ENCODE results near the gene GPR31.
"Not testable (repeated sequence)": the region's sequence is repeated elsewhere in the genome, so short reads cannot be mapped to it uniquely, and the experiment has no call there.

GPR31 gene

DNA sequence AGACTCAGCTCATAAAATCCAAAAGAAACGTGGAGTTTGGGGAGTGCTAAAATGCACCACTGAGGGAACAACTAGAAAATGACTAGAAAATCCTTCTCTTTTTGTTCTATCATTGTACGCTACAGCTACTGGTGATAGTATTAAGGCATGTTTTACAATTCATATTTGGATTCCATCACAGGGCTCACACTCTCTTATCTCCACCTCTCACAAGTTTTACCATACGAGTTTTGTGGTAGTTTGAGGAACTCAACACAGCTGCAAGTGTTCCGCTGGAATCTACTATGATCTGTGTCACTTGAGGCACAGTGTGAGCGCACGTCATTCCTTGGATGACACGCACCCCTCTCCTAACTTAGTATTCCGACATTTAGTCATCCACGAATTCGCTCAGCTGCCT lies 9.9 kb upstream of the GPR31 start:
- in situ Hi-C loops (cut with HindIII; ENCODE audit: low sequenced_read_pairs): not testable (repeated sequence)

- in situ Hi-C loops (cut with HindIII; ENCODE audit: low sequenced_read_pairs): no loop called here
These were observed 8.2 kb upstream of the GPR31 start for GRCh38 chr6:167165858-167166471.

DNA sequence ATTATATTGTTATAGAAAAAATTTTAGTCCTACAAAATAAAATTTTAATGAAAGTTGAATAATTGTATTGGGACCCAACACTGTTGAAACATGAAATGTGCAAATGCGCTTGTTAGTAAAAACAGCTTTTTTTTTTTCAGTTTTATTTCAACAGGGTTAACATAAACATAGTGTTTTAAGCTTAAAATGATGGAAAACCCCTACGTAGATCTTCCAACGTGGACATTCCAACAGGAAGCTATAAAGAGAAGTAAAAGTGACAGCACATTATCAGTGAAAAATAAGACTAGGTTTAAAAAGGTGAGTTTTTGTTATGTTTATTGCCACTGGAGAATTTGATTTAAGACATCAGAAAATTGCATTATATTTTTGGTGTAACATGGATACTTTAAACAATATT lies 6.5 kb upstream of the GPR31 start:
- in situ Hi-C loops (cut with HindIII; ENCODE audit: low sequenced_read_pairs): no loop called here

GRCh38 chr6:167163476-167164011 lies 5.8 kb upstream of the GPR31 start:
- in situ Hi-C loops (cut with HindIII; ENCODE audit: low sequenced_read_pairs): no loop called here

- in situ Hi-C loops (cut with HindIII; ENCODE audit: low sequenced_read_pairs): no loop called here
These were observed 4.8 kb upstream of the GPR31 start for GRCh38 chr6:167162591-167162990.

- in situ Hi-C loops (cut with HindIII; ENCODE audit: low sequenced_read_pairs): no loop called here
These were observed 4.2 kb upstream of the GPR31 start for GRCh38 chr6:167161851-167162467.

DNA sequence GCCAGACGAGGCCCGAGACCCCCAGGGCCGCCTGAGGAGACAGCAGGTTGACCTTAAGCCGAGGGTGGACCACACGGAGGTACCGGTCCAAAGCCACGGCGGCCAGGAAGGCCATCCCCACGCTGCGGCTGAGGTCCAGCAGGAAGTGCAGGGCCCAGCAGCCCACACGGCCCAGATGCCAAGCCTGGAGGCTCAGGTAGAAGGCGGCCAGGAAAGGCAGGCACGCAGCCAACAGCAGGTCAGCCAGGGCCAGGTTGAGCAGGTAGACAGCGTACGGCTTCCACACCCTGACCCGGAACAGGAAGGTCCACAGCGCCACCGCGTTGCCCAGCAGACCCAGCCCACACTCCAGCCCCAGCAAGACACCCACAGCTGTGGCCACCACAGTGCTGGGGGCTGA lies 366 bp downstream of the GPR31 start:
- in situ Hi-C loops (cut with HindIII; ENCODE audit: low sequenced_read_pairs): no loop called here

DNA sequence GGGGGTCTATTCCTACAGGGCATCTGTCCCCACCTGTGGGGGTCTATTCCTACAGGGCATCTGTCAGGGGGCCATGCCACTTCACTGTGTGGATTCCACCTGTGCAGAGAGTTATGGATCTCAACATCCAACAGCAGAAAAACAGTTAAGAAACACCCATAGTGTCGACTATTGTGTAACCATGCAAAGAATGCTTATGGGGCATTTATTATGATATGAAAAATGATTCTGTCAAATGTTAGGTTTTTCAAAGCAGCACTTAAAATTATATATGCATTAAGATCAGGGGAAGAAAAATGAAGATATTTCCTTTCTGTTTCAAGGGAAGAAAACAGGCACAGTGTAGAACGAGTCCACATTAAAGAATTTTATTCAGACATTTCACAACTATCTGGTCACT lies 2.9 kb downstream of the GPR31 start:
- in situ Hi-C loops (cut with HindIII; ENCODE audit: low sequenced_read_pairs): no loop called here

- in situ Hi-C loops (cut with HindIII; ENCODE audit: low sequenced_read_pairs): no loop called here
These were observed 3.5 kb downstream of the GPR31 start for GRCh38 chr6:167154291-167154690.

DNA sequence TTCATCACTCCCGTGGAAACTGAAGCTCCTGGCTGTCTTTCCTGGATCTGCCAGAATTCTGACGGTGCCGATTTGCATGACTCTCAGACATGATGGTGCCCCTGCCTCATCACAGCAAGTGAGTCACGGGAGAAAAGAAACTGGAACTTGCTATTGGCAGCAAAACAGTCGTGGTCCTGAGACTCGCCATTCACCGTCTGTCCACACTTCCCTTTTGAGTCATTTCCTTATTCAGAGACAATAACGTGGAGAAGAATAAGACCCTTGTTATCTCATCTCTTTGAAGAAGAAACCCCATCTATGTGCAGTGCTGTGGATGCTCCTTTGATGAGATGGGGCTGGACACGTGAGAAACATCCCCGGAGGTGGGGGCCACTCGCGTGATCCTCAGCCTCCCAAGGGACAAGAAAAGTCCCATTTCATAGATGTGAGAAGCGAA lies 4.2 kb downstream of the GPR31 start:
- in situ Hi-C loops (cut with HindIII; ENCODE audit: low sequenced_read_pairs): no loop called here

DNA sequence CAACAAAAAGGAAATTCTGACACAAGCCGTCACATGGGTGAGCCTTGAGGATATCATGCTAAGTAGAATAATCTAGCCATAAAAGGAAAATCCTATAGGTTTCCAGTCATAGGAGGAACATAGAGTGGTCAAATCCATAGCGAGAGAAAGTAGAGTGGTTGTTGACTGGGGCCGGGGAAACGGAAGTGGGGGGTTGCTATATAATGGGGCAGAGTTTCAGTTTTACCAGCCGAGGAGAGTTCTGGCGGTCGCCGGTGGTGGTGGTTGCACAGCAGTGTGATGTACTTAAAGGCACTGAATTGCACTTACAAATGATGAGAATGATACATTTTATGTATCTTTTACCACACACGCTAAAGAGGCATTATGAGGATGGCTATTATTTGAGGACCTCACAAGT lies 4.9 kb downstream of the GPR31 start:
- in situ Hi-C loops (cut with HindIII; ENCODE audit: low sequenced_read_pairs): no loop called here

- in situ Hi-C loops (cut with HindIII; ENCODE audit: low sequenced_read_pairs): no loop called here
These were observed 6.1 kb downstream of the GPR31 start for GRCh38 chr6:167151648-167152047.

- in situ Hi-C loops (cut with HindIII; ENCODE audit: low sequenced_read_pairs): no loop called here
These were observed 6.7 kb downstream of the GPR31 start for GRCh38 chr6:167150941-167151549.

GRCh38 chr6:167148997-167149396 lies 8.8 kb downstream of the GPR31 start:
- in situ Hi-C loops (cut with HindIII; ENCODE audit: low sequenced_read_pairs): no loop called here

GRCh38 chr6:167148021-167148420 lies 9.8 kb downstream of the GPR31 start:
- in situ Hi-C loops (cut with HindIII; ENCODE audit: low sequenced_read_pairs): no loop called here

DNA sequence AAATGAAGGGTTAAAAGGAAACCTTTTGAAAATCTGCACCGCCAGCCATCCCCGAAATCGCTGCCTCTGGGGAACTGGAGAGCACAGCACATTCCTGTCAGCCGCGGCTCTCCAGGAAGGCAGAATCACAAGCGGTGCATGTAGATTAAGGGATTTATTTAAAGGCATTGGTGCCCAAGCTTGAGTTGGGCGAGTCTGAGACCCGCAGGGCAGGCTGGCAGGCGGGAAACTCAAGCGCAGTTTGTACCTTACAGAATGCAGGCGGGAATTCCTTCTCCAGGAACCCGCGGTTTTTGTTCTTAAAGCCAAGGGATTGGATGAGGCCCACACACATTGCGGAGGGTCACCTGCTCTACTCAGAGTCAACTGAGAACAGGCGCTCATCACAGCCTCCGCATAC lies 10.8 kb downstream of the GPR31 start:
- in situ Hi-C loops (cut with HindIII; ENCODE audit: low sequenced_read_pairs): no loop called here

GRCh38 chr6:167146135-167146534 lies 11.6 kb downstream of the GPR31 start:
- in situ Hi-C loops (cut with HindIII; ENCODE audit: low sequenced_read_pairs): no loop called here

DNA sequence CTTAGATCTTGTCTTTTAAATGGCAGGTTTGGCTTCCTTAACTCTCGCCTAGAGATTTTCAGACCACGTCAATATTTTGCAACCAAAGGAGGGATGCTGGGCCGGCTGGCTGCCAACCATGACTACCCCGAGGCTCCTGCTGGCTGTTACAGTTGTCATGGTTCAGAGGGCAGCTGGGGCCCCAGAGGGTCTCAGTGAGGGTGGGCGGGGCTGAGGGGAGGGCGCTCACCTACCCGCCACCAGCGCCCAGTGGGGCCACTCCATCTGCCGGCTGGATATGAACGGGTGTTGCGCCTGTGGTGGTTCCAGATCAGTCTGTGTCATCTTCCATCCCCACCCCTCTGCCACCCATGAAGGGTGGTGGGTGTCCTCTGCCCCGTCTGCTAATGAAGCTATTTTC lies 12.3 kb downstream of the GPR31 start:
- in situ Hi-C loops (cut with HindIII; ENCODE audit: low sequenced_read_pairs): no loop called here

DNA sequence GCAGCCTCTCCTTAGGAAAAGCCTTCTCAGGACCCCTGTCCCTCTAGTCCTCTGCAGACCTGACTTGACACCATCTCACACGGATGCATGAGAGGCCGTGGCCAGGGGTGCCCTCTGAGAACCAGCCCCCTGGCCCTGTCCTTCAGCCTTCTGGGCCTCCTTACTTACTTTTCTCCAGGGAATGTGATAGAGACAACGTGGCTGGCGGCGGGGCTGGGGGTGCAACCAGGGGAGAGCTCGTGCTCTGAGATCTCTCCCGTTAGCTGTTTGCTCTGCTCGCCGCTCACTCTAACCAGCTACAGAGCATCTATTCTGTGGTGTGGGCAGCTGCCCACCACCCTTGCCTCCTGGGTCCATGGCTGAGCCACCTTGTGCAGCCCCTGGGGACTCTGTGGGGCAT lies 14.7 kb downstream of the GPR31 start:
- in situ Hi-C loops (cut with HindIII; ENCODE audit: low sequenced_read_pairs): no loop called here

- in situ Hi-C loops (cut with HindIII; ENCODE audit: low sequenced_read_pairs): no loop called here
These were observed 15.4 kb downstream of the GPR31 start for GRCh38 chr6:167142433-167142761.

GRCh38 chr6:167141667-167142432 lies 15.9 kb downstream of the GPR31 start:
- in situ Hi-C loops (cut with HindIII; ENCODE audit: low sequenced_read_pairs): no loop called here
